ENCODE data around the gene EXOC6B. TPM values are rescaled to one million over a fixed set of nuclear protein-coding genes. Genes with fewer than 3 reads are reported as not detected.

The EXOC6B gene
- total and polyA plus RNA-seq, 2 of the 8 experiments (the other 6 are each of a cell fraction or from before 2014, with no cell fraction given): 13.5 to 33.0 TPM

DNA sequence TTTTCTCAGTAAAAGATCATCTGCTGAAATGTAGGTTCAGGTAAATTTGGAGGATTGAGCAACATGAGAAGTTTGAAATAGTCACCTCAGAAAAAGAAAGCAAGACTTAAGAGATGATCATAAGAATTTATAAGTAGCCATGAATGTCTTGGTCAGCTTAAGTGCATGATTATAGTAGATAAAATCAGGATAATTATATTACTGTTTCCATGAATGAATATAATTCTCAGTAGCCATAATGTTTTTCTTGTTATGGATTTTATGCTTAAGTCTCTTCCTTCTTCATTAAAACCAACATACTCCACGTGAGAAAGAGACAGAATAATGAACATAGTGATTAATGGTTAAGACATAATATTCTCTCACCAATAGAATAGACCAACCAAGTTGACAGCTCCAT is 223.7 kb downstream of the EXOC6B start:
- DNase-seq (ENCODE audit: low read depth in 1 of 2, low spot score in 2 of 2) (no peak), FAIRE-seq (no peak)
- no peak overlapping the region for H2BK15ac ChIP-seq (ENCODE audit: low read length)
- no peak overlapping the region for H3K23ac ChIP-seq (ENCODE audit: insufficient read length)
- no peak overlapping the region for H4K5ac ChIP-seq (ENCODE audit: insufficient read length, low read depth, low read length)
- CTCF ChIA-PET (ENCODE audit: partially characterized antibody): no interaction called here
- H2BK5ac ChIP-seq (ENCODE audit: low read depth, low read length): no peak overlapping the region
- no peak overlapping the region for H2BK12ac ChIP-seq (ENCODE audit: low read depth, low read length)
- WGBS, 2 experiments (ENCODE audit: extremely low coverage in 1 of 2, insufficient coverage in 1 of 2, insufficient read length in 1 of 2, insufficient replicate concordance in 2 of 2, low coverage in 1 of 2, low lambda C conversion rate in 2 of 2, missing lambda C conversion rate in 1 of 2): 75% methylated on average over 1 of the region's 1 CpG; no CpG with 5 or more reads in 1 of the 2 experiments
- POLR2A ChIA-PET (ENCODE audit: partially characterized antibody): no interaction called here
- no peak overlapping the region for H2AFZ ChIP-seq (ENCODE audit: low read length)
- no peaks in the 10 kb centered on the region for H3K9me3 ChIP-seq (ENCODE audit: insufficient read depth in 2 of 2, low read depth in 1 of 2, low read length in 1 of 2)
- H3K4me3 ChIP-seq (ENCODE audit: extremely low read depth in 1 of 4, insufficient read depth in 2 of 4, low read depth in 3 of 4, low read length in 4 of 4): no peak overlapping the region
- no peak for TF ChIP-seq MAX (IDR thresholded peaks at IDR 0.05)
- no peak for TF ChIP-seq FOSL1 (IDR thresholded peaks at IDR 0.05; ENCODE audit: insufficient read depth, low read depth, low read length)
- no peak for TF ChIP-seq NANOG (IDR thresholded peaks at IDR 0.05; ENCODE audit: insufficient read depth, low read depth, low read length, poor library complexity, severe bottlenecking)
- TF ChIP-seq SIN3A (conservative IDR thresholded peaks at IDR 0.05 in 1 of 2, IDR thresholded peaks at IDR 0.05 in 1 of 2; ENCODE audit: low read depth in 1 of 2, low read length in 2 of 2): no peak
- TF ChIP-seq JUN (IDR thresholded peaks at IDR 0.05; ENCODE audit: low read depth, low read length): no peak
- H3K4ac ChIP-seq (replicated peaks; ENCODE audit: insufficient read length, low read depth, low read length): no peak overlapping the region
- H3K23me2 ChIP-seq (ENCODE audit: low read depth, low read length): no peaks in the 10 kb centered on the region
- no peaks in the 10 kb centered on the region for H3K79me2 ChIP-seq (ENCODE audit: control insufficient read depth in 1 of 2, insufficient read depth in 2 of 2, low read length in 2 of 2)
- H2AK5ac ChIP-seq (ENCODE audit: low read depth, low read length): no peak overlapping the region
- H3K9ac ChIP-seq (replicated peaks in 1 of 4; ENCODE audit: extremely low read depth in 1 of 4, low read depth in 3 of 4, low read length in 3 of 4): no peak overlapping the region
- no peak overlapping the region for H3K4me2 ChIP-seq (ENCODE audit: insufficient read depth in 1 of 2, low read depth in 2 of 2, low read length in 2 of 2)
- H3K14ac ChIP-seq (ENCODE audit: insufficient read length): no peak overlapping the region
- no peak overlapping the region for H3K27ac ChIP-seq (ENCODE audit: low read depth, low read length)
- H4K91ac ChIP-seq (replicated peaks; ENCODE audit: insufficient read length, low read length): no peak overlapping the region
- H3K56ac ChIP-seq (replicated peaks; ENCODE audit: insufficient read length, low read depth, low read length): no peak overlapping the region
- H3K36me3 ChIP-seq (ENCODE audit: control insufficient read depth in 2 of 4, insufficient read depth in 4 of 4, low read length in 3 of 4): no peaks in the 10 kb centered on the region
- no peak overlapping the region for H4K8ac ChIP-seq (ENCODE audit: extremely low read depth, insufficient read depth, low read length)
- no peak overlapping the region for H2BK20ac ChIP-seq (ENCODE audit: low read length)
- no peak overlapping the region for H2BK120ac ChIP-seq (replicated peaks; ENCODE audit: low read depth, low read length)
- no peaks in the 10 kb centered on the region for H3K79me1 ChIP-seq (ENCODE audit: low read depth, low read length)
- no peaks in the 10 kb centered on the region for H3K27me3 ChIP-seq (replicated peaks in 1 of 4; ENCODE audit: control insufficient read depth in 3 of 4, extremely low read depth in 1 of 4, insufficient read depth in 3 of 4, low read length in 3 of 4)
- peaks cover 0 to 2% (median 0%) of the 10 kb centered on the region in 4 experiments; a peak in 1 of 7 replicates for H3K4me1 ChIP-seq (replicated peaks in 1 of 4; ENCODE audit: control insufficient read depth in 3 of 4, insufficient read depth in 4 of 4, low read length in 3 of 4)
- H3K18ac ChIP-seq (ENCODE audit: extremely low read depth, low read length): no peak overlapping the region
- no peaks in the 10 kb centered on the region for H4K20me1 ChIP-seq (replicated peaks in 1 of 2; ENCODE audit: control insufficient read depth in 1 of 2, insufficient read depth in 2 of 2, low read length in 2 of 2)
